Fibroblast of mammary gland (primary cell): ENCODE data around the gene VEPH1.
A peak's percentile ranks its signal among the peaks of the same experiment; 100 is the strongest.

Experiments
- DNase-seq: peaks from one replicate; pipeline ENCODE4 v3.0.0-alpha.2; 2010; ENCODE audit warnings: low read depth
- H3K4me3 ChIP-seq: 2 replicates; pipeline ENCODE4 v1.5.1; 2011; ENCODE audit warnings: low read depth, mild to moderate bottlenecking, low read length, moderate library complexity; ENCODE audit not compliant: control insufficient read depth
- CTCF ChIP-seq: conservative IDR thresholded peaks from 2 replicates; pipeline ENCODE4 v1.5.1; 2011; ENCODE audit warnings: low read depth, low read length, inconsistent platforms; ENCODE audit not compliant: control insufficient read depth, insufficient read depth

Gene VEPH1

GRCh38 chr3:157369727-157370421, 133.3 kb downstream of the VEPH1 start:
- TF ChIP-seq CTCF = no peak

GRCh38 chr3:157368171-157368570, 135.0 kb downstream of the VEPH1 start:
- no peak overlapping the region for H3K4me3 ChIP-seq
- DNase-seq = no peak
- TF ChIP-seq CTCF = no peak

More at GRCh38 chr3:157369727-157370421, 133.3 kb downstream of the VEPH1 start:
- no peak overlapping the region for H3K4me3 ChIP-seq
- peak; percentile 55 for DNase-seq

DNA sequence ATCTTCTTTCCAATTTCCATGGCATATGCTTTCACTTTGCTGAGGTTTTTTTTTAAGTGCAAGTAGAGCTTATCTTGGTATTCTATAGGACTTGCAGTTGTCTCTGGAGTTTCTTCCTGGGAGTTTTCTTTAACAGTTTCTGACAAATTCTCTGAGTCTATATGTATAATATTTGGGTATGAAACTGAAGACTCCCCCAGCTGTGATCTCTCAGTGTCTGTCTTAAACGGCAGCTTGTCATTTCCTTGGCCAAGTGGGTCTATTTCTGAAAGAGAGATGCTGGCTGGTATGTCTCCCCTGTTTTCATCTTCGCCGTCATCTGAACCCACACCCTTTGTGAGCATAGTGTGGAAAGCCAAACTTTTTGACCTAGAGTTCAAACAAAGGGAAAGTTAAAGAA, 139.8 kb downstream of the VEPH1 start:
- no peak for DNase-seq
- no peak for TF ChIP-seq CTCF
- no peak overlapping the region for H3K4me3 ChIP-seq

DNA sequence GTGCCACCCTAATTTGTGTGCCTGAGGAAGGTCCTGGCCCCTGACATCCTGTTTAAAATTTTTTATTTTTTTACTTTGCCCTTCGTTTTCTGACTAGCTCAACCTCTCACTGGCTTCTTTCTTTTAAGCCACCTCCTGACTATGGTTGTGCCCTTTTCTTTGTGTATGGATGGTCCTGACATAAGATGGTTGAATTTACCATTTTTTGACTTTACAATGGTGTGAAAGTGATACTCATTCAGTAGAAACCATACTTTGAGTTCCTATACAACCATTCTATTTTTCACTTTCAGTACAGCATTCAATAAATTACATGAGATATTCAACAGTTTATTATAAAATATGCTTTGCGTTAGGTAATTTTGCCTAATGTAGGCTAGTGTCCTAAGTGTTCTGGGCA, 140.9 kb downstream of the VEPH1 start:
- no peak for TF ChIP-seq CTCF
- no peak overlapping the region for H3K4me3 ChIP-seq
- DNase-seq = no peak

DNA sequence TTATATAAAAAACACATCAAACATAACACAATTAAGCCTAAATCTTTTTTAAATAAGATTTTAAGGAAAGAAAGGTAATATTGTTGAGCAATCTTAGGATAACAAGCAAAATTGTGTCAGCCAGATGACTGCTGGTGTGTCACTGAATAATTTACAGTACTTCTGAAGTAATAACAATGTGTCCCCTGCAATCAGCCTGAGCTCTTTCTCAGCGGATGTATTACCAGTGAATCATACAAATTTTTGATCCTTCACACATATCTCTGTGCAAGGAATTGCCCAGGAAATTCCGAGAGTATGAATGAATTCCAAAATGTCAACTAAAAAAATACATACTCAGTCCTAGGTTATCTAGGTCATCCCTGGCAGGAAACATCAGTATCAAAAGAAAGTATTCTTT, 143.2 kb downstream of the VEPH1 start:
- no peak for TF ChIP-seq CTCF
- peak; percentile 93 for DNase-seq

GRCh38 chr3:157356541-157356940, 146.7 kb downstream of the VEPH1 start:
- H3K4me3 ChIP-seq = no peak overlapping the region
- TF ChIP-seq CTCF = no peak

More for the DNA sequence above, 143.2 kb downstream of the VEPH1 start:
- no peak overlapping the region for H3K4me3 ChIP-seq

More at GRCh38 chr3:157356541-157356940, 146.7 kb downstream of the VEPH1 start:
- DNase-seq = no peak
